Stimulated activated effector memory CD8-positive, alpha-beta T cell treated with anti-CD3 and anti-CD28 coated beads, Interleukin-12 subunit alpha, Interleukin-12 subunit beta, amount 100 ng/mL, for 72 hours (primary cell): Measurements from ENCODE around the gene KRT71.

Source experiments
- ATAC-seq: fragments of 150-1000 bp; cut with Tn5 transposase; 2 replicates; pipeline ENCODE4 v1.10.0; 2021
- DNase-seq, 2 donors: peaks; one replicate each; pipeline ENCODE4 v3.0.0; 2021 to 2022; ENCODE audit warnings: low spot score in 2 of 2
- H3K27ac Mint-ChIP-seq: one replicate; pipeline ENCODE4 v1.8.0; 2022; ENCODE audit warnings: mild to moderate bottlenecking, mixed read lengths
- H3K36me3 Mint-ChIP-seq: one replicate; pipeline ENCODE4 v1.8.0; 2022; ENCODE audit warnings: mild to moderate bottlenecking, mixed read lengths
- H3K4me1 Mint-ChIP-seq: one replicate; pipeline ENCODE4 v1.8.0; 2022; ENCODE audit warnings: mixed read lengths
- H3K4me3 Mint-ChIP-seq: one replicate; pipeline ENCODE4 v1.8.0; 2022; ENCODE audit warnings: mild to moderate bottlenecking, mixed read lengths
- H3K9me3 Mint-ChIP-seq: one replicate; pipeline ENCODE4 v1.8.0; 2022; ENCODE audit warnings: mixed read lengths

The KRT71 gene

DNA sequence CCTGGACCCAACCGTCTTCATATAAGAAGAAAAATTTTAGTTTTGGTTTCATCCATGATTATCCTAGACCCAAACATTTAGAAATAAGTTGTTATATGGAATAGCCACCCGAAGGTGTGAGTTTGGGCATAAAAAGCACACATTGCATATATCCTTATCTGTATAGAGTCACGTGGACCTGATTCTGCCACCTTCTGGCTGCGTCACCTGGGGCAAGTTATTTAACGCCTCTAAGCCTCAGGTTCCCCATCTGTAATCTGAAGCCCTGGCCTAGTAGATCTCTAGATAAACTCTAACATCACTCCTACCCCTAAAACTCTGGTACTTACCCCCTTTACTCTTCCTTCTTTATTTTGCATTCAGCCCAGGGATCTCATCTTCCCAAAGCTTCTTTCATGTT lies 18.5 kb downstream of the KRT71 start:
- no peak for ATAC-seq
- no peak overlapping the region for H3K27ac Mint-ChIP-seq

DNA sequence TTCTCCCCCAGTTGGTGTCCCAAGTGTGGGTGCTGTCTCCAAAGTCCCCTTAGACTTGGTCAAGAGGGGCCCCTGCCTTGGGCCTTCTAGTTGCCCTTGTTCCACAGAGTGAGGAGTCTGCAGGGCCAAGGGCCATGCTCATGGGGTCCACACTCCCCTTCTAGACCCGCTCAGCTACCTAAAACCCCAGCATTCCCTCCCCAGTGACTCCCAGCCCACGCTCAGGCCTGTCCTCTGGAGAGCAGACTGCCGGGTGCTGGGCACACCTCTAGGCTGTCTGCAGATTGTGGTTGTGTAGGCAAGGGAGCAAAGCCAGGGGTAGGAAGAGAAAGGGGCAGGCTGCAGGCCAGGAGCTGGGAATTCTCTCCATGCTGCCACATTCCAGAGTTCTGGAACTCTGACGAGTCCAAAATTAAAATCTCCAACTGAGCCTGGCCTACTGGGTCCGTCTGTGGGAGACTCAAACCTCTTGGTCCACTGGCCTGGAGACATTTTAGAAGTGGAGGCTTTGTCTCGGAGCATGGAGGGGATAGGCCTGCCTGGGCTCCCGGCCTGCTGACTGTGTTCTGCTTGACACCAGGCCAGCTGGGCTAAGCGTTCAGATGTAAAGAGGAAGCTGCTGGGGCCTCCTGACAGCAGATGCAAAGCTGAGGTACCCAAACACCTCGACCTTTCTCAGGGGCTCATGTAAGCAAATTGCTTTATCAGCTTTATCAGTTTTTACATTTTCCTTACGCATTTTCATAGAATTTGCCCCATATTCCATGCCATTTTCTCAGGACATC lies 19.1 kb downstream of the KRT71 start:
- ATAC-seq: no peak
- no peak overlapping the region for H3K27ac Mint-ChIP-seq

More for the DNA sequence above, 18.5 kb downstream of the KRT71 start:
- DNase-seq: no peak
- Mint-ChIP-seq H3K4me3 (no peak overlapping the region), H3K36me3 (no peaks in the 10 kb centered on the region), H3K9me3 (no peaks in the 10 kb centered on the region), H3K4me1 (peaks cover 4% of the 10 kb centered on the region)

DNA sequence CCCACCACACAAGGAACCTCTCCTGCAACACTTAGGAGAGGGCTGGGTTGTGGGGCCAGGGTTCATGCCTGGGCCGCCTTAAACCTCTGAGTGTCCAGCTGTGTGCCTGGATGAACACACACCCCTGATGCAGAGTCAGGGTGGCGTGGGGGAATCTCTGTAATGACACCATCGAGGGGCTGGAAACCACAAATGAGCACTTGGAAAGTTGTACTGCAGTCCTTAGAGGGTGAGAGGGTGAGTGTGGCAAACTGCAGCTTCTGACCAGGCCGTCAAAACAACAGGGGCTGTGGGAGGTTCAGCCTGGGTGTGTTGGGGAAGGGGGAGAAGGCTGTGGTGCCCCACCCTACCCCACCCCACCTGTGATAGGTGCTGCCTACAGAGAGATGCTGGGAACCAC lies 20.3 kb downstream of the KRT71 start:
- Mint-ChIP-seq H3K27ac (no peak overlapping the region), H3K36me3 (no peaks in the 10 kb centered on the region), H3K4me1 (peaks cover 4% of the 10 kb centered on the region), H3K4me3 (no peak overlapping the region), H3K9me3 (no peaks in the 10 kb centered on the region)
- no peak for DNase-seq
- no peak for ATAC-seq

More for the DNA sequence above, 19.1 kb downstream of the KRT71 start:
- DNase-seq: no peak
- peaks cover 4% of the 10 kb centered on the region for H3K4me1 Mint-ChIP-seq
- no peaks in the 10 kb centered on the region for H3K9me3 Mint-ChIP-seq
- no peaks in the 10 kb centered on the region for H3K36me3 Mint-ChIP-seq
- no peak overlapping the region for H3K4me3 Mint-ChIP-seq

DNA sequence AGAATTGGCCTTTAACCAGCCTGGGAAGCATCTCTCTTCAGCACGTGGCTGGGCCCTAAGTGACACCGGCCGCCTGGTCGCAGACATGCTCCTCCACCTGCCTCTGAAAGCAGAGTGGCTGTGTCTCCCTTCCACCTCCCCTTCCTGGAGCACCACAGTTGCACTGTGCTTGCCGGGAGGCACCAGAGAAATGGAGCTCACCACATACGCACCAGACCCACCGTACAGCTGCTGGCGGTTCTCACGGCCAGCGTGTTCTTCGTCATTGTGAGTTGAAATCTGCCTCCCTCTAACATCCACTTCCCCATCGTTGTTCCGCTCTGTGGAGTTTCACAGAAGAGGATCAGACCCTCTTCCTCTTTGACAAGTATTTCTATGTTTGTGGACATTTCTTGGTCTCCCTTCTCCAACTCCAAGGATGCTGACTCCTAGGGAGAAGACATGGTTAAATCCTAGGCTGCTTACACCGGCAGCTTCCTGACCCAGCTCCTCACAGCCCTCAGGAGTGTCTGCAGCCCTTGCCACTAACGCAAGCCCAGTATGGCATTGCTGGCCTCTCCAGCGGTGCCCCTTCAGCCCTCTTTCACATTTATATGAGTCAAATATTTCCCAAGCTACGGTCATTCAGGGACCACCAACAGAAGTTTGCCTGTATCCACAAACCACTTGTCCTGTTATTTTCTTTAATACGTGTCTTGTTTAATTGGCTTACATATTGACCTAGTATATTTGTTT lies 21.2 kb downstream of the KRT71 start:
- no peaks in the 10 kb centered on the region for H3K9me3 Mint-ChIP-seq
- H3K4me1 Mint-ChIP-seq: peaks cover 7% of the 10 kb centered on the region
- no peak overlapping the region for H3K27ac Mint-ChIP-seq
- DNase-seq (no peak), ATAC-seq (no peak)
- H3K4me3 Mint-ChIP-seq: no peak overlapping the region
- no peaks in the 10 kb centered on the region for H3K36me3 Mint-ChIP-seq

DNA sequence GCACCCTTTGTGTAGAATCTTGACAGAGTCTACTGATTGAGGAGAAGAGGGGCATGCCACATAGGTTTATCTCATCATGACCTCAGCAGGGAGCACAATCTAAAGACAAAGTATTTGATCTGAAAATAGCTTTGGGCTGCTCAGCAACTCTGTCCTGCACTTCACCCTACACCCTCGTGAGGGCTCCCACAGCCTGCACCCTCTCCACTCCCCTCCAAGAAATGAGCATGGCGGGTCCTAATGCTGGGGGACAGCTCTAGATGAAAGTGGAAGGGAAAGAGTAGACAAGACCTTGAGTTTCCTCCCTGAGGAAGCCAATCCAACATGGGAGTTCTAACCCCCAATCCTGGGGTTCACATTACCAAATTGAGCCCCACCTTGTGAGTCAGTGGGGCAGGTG lies 22.0 kb downstream of the KRT71 start:
- Mint-ChIP-seq H3K27ac (no peak overlapping the region), H3K36me3 (no peaks in the 10 kb centered on the region), H3K4me3 (no peak overlapping the region), H3K4me1 (peaks cover 13% of the 10 kb centered on the region), H3K9me3 (no peaks in the 10 kb centered on the region)
- ATAC-seq (no peak), DNase-seq (no peak)

DNA sequence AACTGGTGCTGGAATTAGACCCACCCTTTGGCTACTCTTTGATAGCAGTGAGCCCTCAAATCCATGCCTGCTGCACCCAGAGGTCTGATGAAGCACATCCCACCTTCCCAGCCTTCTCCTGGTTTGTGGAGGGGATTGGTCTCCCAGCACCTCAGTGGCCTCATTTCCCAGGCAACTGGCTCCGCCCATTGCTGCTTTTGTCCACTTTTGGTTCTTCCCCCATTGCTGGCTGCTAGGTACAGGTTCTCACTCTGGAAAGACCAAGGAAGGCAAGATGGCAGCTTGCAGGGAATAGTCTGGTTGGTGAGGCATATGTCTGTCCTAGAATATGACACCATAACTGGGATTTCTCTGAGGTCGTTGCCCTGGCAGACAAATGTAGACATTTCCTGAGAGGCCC lies 22.6 kb downstream of the KRT71 start:
- H3K36me3 Mint-ChIP-seq: no peaks in the 10 kb centered on the region
- no peak overlapping the region for H3K4me3 Mint-ChIP-seq
- no peak for DNase-seq
- ATAC-seq: no peak
- H3K9me3 Mint-ChIP-seq: no peaks in the 10 kb centered on the region
- peaks cover 13% of the 10 kb centered on the region for H3K4me1 Mint-ChIP-seq
- no peak overlapping the region for H3K27ac Mint-ChIP-seq

DNA sequence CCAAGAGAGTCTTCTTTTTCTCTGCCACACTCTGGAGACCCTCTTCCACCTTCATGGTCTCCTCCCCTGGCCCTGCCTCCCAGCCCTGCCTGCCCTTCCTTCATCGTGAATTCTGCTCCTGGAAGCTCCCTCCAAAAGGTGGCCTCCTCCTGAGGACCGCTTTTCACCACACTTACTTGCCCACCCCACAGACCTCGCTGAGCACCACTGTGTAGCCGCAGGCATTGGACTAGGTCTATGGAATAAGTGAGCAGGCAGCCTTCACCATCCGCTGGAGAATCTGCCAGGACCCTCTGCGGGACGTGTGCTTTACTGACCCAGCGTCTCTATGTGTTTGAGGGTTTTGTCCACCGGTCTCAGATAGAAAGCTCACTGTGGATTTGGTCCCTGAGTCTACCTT lies 23.1 kb downstream of the KRT71 start:
- Mint-ChIP-seq H3K9me3 (no peaks in the 10 kb centered on the region), H3K4me1 (peaks cover 13% of the 10 kb centered on the region), H3K27ac (no peak overlapping the region), H3K36me3 (no peaks in the 10 kb centered on the region), H3K4me3 (no peak overlapping the region)
- DNase-seq (no peak), ATAC-seq (no peak)

DNA sequence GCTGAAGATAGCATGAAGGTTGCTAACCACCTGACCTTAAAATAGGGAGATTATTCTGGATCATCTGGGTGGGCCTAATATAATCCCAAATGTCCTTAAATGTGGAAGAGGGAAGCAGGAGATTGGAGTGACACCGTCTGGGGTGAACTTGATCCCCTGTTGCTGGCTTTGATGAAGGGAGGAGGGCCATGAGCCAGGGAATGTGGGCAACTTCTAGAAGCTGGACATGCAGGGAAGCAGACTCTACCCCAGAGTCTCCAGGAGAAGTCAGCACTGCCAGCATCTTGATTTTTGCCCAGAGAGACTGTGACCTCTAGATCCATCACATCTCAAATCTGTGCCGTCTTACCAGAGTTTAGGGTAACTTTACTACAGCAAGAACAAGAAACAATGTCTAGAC lies 23.5 kb downstream of the KRT71 start:
- Mint-ChIP-seq H3K4me3 (no peak overlapping the region), H3K4me1 (peaks cover 13% of the 10 kb centered on the region), H3K9me3 (no peaks in the 10 kb centered on the region), H3K27ac (no peak overlapping the region), H3K36me3 (no peaks in the 10 kb centered on the region)
- no peak for ATAC-seq
- DNase-seq: no peak

DNA sequence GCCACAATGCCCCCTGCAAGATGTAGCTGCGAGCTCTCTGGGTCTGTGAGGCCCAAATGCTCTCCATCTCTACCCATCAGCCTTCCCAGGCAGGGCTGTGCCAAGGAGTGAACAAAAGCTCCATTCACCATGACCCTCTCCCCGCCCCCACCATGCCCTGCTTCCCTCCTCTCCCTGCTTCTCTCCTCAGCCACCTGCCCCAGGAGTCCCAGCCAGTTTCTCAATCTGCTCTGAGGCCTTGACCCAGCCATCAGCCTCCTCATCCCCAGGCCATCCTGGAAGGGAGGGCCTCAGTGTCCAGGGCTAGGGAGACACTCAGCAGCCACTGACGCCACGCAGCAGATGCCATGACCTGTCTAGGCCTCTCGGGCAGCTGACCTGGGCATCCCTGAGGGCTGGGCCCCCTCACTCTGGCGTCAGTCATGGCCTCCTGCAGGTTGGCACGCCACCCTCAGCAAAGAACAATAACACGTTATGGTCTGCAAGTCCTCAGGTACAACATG lies 24.3 kb downstream of the KRT71 start:
- Mint-ChIP-seq H3K9me3 (no peaks in the 10 kb centered on the region), H3K4me1 (peaks cover 13% of the 10 kb centered on the region), H3K36me3 (no peaks in the 10 kb centered on the region), H3K27ac (no peak overlapping the region), H3K4me3 (no peak overlapping the region)
- ATAC-seq (no peak), DNase-seq (no peak)

DNA sequence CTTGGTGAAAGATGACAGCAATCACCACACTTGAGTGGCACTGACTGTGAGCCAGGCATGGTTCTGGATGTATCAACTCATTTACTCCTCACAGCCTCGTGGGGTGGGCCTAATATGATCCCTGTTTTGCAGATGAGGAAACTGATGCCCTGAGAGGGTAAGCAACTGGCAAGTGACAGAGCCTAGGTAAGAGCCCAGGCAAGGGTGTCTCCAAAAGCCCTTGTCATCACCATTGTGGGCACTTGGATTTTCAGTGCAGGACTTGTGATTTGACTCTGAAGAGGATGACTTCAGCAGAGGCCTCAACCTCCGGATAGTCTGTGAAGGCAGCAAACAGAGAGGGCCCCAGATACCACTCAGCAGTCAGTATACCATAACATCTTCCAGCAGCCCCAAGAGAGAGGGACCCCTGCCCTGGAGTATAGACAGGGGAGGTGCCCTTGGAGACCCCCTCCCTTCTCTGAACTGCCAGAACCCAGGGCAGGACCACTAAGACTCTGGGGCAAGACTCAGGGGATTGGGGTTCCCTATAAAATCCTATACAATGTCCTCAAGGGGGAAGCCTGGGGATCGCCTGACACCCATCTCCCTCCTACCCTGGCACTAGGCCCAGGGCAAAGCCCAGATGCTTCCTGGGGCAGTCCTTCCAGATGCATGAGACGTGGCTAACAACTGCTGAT lies 25.7 kb downstream of the KRT71 start:
- ATAC-seq (peak; percentile 42), DNase-seq (no peak)
- no peaks in the 10 kb centered on the region for H3K9me3 Mint-ChIP-seq
- H3K4me1 Mint-ChIP-seq: peaks cover 13% of the 10 kb centered on the region
- no peak overlapping the region for H3K4me3 Mint-ChIP-seq
- H3K27ac Mint-ChIP-seq: no peak overlapping the region
- no peaks in the 10 kb centered on the region for H3K36me3 Mint-ChIP-seq

DNA sequence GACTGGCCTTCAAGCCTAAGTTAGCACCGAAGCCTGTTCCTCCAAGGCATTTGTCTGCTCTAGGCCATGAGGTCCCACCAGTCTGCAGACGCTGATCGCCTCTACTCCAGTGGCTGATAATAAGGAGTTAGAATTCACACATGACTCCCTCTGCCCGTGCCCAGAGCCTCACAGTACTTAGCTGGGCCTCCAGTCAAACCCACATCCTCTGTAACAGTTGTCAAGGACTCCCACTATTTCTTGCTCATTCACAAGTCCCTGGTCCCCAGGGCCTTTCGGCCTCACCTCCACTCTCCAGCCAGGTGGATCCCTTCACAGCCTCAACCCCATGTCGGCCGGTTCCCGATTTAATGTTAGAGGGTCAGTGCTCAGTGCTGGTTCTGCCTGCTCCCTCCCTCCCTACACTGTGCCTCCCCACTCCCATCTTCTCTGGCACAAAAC lies 26.4 kb downstream of the KRT71 start:
- H3K4me3 Mint-ChIP-seq: no peak overlapping the region
- H3K36me3 Mint-ChIP-seq: no peaks in the 10 kb centered on the region
- peaks cover 17% of the 10 kb centered on the region for H3K4me1 Mint-ChIP-seq
- no peak overlapping the region for H3K27ac Mint-ChIP-seq
- peak; percentile 68 for ATAC-seq
- no peak for DNase-seq
- no peaks in the 10 kb centered on the region for H3K9me3 Mint-ChIP-seq

DNA sequence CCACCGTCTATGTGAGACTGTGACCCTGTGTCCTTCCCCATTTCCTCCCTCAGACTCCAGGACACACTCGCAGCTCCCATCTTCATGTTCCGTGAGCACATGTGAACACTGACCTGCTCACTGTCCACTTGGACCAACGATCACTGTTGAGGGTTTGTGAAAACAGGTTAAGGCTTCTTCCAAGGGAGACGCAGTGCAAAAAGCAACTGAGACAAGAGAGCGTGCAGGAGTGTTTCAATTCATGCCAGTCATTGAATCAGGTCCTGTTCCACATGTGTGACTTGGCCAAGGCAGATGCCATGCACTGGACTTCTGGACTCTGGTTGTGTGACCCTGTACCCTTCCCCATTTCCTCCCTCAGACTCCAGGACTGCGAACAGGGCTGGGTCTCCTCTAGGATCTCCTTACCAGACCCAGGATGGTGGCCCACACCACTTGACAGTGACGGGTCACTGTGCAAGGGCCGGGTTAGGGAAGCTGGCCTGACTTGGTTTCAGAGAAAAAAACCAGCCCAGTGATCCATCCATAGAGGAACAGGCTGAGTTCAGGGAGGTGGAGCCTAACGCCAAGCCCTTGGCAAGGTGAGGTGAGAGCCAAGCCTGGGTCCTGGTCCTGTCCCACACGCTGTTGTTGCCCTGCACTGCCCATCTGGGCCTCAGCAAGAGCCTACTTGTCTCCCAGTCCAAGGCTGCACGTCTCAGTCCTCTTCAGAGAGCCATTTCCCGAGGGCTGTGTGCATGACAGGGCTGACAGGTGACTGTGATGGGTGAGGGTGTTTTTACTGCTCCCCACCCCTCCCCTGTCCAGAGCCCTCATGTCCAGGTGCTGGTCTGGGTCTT lies 27.1 kb downstream of the KRT71 start:
- no peaks in the 10 kb centered on the region for H3K9me3 Mint-ChIP-seq
- no peaks in the 10 kb centered on the region for H3K36me3 Mint-ChIP-seq

DNA sequence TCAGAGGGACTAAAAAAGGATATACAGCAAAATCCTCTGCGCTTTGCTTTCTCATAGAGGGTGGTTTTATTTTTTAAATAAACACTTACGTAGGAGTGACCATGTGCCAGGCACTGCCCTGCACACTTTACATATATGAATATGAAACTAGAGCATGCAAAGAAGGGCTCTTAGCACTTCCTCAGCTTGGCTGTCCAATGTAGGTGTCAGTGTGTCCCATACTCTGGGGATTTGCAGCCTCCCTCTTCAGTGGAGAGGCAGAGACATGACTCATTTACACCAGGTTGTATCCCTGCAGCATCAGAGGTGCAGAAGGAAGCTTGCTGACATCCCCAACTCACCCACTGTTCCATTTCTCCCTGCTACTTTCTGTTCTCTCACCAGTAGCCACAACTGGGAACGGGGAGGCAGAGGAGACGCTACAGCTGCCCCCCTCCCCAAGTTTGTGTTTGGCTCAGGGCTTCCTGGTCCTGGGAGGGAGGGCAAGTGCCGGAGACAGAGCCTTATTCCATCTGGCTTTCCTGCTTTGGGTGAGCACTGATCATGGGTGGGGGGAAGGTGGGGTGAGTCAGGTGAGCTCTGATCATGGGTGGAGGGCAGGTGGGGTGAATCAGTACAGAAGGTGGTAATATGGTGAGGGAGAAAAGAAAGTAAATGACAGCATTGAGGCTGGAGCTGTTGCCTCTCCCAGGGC lies 27.9 kb downstream of the KRT71 start:
- peak in 1 of 2 donors; percentile 17 for DNase-seq
- Mint-ChIP-seq H3K36me3 (no peaks in the 10 kb centered on the region), H3K9me3 (no peaks in the 10 kb centered on the region), H3K4me3 (no peak overlapping the region), H3K4me1 (peaks cover 16% of the 10 kb centered on the region), H3K27ac (no peak overlapping the region)
- ATAC-seq: no peak

More for the DNA sequence above, 27.1 kb downstream of the KRT71 start:
- ATAC-seq (no peak), DNase-seq (no peak)
- Mint-ChIP-seq H3K4me1 (peaks cover 19% of the 10 kb centered on the region), H3K4me3 (no peak overlapping the region), H3K27ac (no peak overlapping the region)

DNA sequence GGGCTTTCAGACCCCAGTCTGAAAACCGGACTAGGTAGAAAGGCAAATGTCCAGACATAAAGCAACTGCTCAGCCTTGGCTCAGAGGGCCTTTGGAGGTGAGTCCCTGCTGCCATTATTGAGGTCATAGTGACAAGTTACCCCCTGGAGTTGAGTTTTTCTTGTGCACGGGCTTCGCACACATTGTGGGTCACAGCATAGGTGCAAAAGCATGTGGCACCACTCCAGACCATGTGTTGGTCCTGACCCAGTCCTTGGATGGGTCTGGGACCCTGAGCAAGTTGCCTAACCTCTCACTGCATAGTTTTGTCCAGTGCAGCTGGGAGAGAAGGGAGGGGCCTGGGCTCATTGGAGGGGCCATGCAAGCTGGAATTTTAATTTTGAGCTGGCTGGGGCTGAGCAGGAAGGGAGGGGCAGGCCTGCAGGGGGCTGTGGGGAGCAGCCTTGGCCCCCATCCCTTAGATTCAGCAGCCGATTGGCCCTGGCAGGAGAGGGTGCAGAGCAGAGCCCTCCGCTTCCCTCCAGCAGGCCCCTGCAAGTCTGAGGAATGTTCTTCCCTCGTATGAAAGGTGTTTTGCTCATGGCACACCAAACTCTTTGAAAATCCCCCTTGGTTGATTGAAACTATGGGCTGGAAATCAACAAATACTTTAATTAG lies 28.6 kb downstream of the KRT71 start:
- Mint-ChIP-seq H3K36me3 (no peaks in the 10 kb centered on the region), H3K27ac (no peak overlapping the region), H3K9me3 (no peaks in the 10 kb centered on the region), H3K4me3 (no peak overlapping the region), H3K4me1 (peaks cover 16% of the 10 kb centered on the region)
- no peak for ATAC-seq
- peak in 1 of 2 donors; percentile 17 for DNase-seq
